Vagina (tissue), 2 donors: Measurements from ENCODE around the gene VASN. TPM values are rescaled to one million over a fixed set of nuclear protein-coding genes. Genes with fewer than 3 reads are reported as not detected.

Experiments
- DNase-seq, 2 donors: peaks; one replicate each; pipeline ENCODE4 v3.0.0-alpha.2; 2017; ENCODE audit errors: extremely low spot score in 2 of 2
- H3K27ac ChIP-seq: fragments of 200-600 bp; sonication (generic); one replicate; pipeline ENCODE4 v1.5.1; 2019
- H3K27me3 ChIP-seq: fragments of 200-600 bp; sonication (generic); one replicate; pipeline ENCODE4 v1.5.1; 2019
- H3K36me3 ChIP-seq, 2 donors: fragments of 200-600 bp; sonication (generic); one replicate each; pipeline ENCODE4 v1.5.1; 2017 to 2019
- H3K4me1 ChIP-seq: fragments of 200-600 bp; sonication (generic); one replicate; pipeline ENCODE4 v1.5.1; 2019
- H3K4me3 ChIP-seq, 2 donors: fragments of 200-600 bp; sonication (generic); 1 replicate in 1 of 2; 2 replicates in 1 of 2; pipeline ENCODE4 v1.5.1; 2016 to 2019
- H3K9me3 ChIP-seq: fragments of 200-600 bp; sonication (generic); one replicate; pipeline ENCODE4 v1.5.1; 2019
- POLR2A ChIP-seq, 2 donors: fragments of 450-650 bp; IDR thresholded peaks; one replicate each; pipeline ENCODE4 v1.6.1; 2017; ENCODE audit warnings: antibody characterized with exemption in 2 of 2, mild to moderate bottlenecking in 2 of 2, moderate library complexity in 2 of 2
- POLR2AphosphoS5 ChIP-seq, 2 donors: sonication (generic); formaldehyde crosslinking; IDR thresholded peaks; one replicate each; pipeline ENCODE4 v1.9.0; 2017; ENCODE audit warnings: antibody characterized with exemption in 2 of 2, mild to moderate bottlenecking in 2 of 2, low read depth in 1 of 2; ENCODE audit not compliant: insufficient read depth in 1 of 2
- intact Hi-C: fragments of 100-400 bp; cut with DNase I; formaldehyde crosslinking; loops from one replicate; pipeline ENCODE4 v1.15.1; 2023
- total RNA-seq: library from RNA; depleted of rRNA; stranded (reverse); fragments of >200 nt; gene quantifications from one replicate; pipeline ENCODE4 v1.2.3, GENCODE V29; 2016
- TF ChIP-seq, protein P1 (sequence below), 3 experiments: fragments of 450-650 bp in 2 of 3; fragments of 200-600 bp in 1 of 3; sonication (generic) in 1 of 3; IDR thresholded peaks; one replicate each; pipeline ENCODE4 v1.5.1; 2017 to 2019; ENCODE audit warnings: antibody characterized with exemption in 3 of 3, mild to moderate bottlenecking in 2 of 3, moderate library complexity in 2 of 3

Gene VASN
- total RNA-seq, 1 donor from 2014 or later: 37.6 TPM

DNA sequence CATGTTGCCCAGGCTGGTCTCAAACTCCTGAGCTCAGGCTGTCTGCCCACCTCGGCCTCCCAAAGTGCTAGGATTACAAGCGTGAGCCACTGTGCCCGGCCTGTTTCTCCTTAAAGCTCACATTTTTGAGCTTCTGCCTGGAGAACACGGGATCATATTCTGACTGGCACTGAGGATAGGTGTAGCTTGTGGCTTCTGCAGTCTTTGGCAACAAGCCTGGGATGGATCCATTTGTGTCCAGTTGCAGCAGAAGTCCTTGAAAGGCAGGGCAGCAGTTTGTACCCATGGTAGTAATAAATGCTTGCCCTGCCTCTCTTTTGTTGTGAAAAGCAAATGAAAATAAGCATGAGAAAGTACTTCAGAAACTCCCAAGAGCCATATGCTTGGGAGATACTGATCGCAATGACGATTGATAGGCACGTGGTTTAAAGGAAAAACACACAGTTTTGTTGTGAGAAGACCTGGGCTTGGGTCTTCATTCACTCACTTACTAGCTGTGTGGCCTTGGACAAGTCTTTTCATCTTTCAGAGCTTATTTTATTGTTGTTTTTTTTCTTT lies 47.8 kb downstream of the VASN start:
- Histone ChIP-seq H3K4me3 (no peak overlapping the region), H3K27me3 (no peaks in the 10 kb centered on the region), H3K9me3 (no peaks in the 10 kb centered on the region), H3K36me3 (no peaks in the 10 kb centered on the region), H3K27ac (no peak overlapping the region), H3K4me1 (peaks cover 16% of the 10 kb centered on the region)
- TF ChIP-seq, protein P1, sequence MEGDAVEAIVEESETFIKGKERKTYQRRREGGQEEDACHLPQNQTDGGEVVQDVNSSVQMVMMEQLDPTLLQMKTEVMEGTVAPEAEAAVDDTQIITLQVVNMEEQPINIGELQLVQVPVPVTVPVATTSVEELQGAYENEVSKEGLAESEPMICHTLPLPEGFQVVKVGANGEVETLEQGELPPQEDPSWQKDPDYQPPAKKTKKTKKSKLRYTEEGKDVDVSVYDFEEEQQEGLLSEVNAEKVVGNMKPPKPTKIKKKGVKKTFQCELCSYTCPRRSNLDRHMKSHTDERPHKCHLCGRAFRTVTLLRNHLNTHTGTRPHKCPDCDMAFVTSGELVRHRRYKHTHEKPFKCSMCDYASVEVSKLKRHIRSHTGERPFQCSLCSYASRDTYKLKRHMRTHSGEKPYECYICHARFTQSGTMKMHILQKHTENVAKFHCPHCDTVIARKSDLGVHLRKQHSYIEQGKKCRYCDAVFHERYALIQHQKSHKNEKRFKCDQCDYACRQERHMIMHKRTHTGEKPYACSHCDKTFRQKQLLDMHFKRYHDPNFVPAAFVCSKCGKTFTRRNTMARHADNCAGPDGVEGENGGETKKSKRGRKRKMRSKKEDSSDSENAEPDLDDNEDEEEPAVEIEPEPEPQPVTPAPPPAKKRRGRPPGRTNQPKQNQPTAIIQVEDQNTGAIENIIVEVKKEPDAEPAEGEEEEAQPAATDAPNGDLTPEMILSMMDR (IDR thresholded peaks at IDR 0.05): no peak
- TF ChIP-seq POLR2A (IDR thresholded peaks at IDR 0.05) (no peak), POLR2AphosphoS5 (IDR thresholded peaks at IDR 0.05; ENCODE audit: insufficient read depth in 1 of 2, low read depth in 1 of 2) (no peak)
- DNase-seq: no peak
- intact Hi-C loops: no loop called here

DNA sequence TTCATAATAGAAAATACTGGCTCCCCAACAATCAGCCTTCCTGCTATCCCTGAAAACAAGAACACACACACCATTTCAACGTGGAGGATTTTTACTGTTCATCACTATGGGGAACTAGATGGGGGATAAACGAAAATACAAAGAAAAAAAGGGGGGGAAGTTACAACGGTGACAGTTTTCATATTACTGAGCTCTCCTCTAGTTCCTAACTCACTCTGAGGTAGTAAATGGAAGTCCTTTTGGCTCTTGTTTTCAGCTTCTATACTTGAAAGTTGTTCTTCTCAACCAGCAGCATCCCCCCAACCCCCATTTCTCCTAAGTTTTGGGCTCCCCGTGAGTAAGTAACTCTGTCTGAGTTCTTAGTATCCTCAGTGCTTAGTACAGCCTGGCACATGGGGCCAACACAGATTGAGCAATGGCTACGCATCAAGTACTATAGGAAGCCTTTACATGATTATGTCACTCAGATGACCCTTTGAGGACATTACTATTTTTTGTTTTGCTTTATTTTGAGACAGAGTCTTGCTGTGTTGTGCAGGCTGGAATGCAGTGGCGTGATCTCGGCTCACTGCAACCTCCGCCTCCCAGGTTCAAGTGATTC lies 49.0 kb downstream of the VASN start:
- H3K9me3 ChIP-seq: no peaks in the 10 kb centered on the region
- no peaks in the 10 kb centered on the region for H3K27me3 ChIP-seq
- intact Hi-C loops: no loop called here
- peaks cover 12% of the 10 kb centered on the region for H3K4me1 ChIP-seq
- no peak overlapping the region for H3K4me3 ChIP-seq
- H3K36me3 ChIP-seq: no peaks in the 10 kb centered on the region
- no peak for DNase-seq
- H3K27ac ChIP-seq: no peak overlapping the region
- TF ChIP-seq, protein P1 (IDR thresholded peaks at IDR 0.05): no peak
- TF ChIP-seq POLR2A (IDR thresholded peaks at IDR 0.05) (no peak), POLR2AphosphoS5 (IDR thresholded peaks at IDR 0.05; ENCODE audit: insufficient read depth in 1 of 2, low read depth in 1 of 2) (no peak)

DNA sequence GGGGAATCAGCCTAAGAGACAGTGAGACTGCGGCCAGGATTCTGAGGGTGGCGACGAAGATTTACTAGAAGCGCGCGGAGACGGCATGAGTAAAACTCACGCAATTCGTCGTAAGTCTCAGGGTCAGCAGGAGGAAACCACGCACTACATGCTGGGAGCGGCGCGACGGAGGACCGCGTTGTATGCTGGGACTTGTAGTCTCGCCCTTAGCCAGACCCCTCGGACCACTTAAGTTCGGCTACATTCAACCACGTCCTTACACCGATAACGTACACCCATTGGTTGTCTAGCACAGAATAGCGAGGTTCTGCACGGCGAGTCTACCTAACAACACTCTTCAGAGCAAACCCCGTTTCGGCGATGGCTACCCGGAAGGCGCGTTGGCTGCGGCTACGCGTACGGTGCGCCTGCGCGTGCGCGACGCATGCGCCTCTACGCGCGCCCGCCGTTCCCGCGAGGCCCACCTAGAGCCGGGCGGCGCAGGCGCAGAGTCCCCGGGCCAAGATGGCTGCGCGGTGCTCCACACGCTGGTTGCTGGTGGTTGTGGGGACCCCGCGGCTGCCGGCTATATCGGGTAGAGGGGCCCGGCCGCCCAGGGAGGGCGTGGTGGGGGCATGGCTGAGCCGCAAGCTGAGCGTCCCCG lies 53.9 kb downstream of the VASN start, which contains the start of gene DNAJA3:
Gene DNAJA3, plus strand, starts transcription at position 491 of the 643 bp plus-strand sequence. Its CDS starts 14 bp downstream, at position 505.
- Histone ChIP-seq H3K9me3 (no peaks in the 10 kb centered on the region), H3K36me3 (no peaks in the 10 kb centered on the region), H3K4me3 (peak within 1 kb of the TSS; percentile 58 to 78), H3K4me1 (peaks cover 23% of the 10 kb centered on the region), H3K27ac (peak within 1 kb of the TSS; percentile 87), H3K27me3 (no peaks in the 10 kb centered on the region)
- TF ChIP-seq POLR2A (IDR thresholded peaks at IDR 0.05): peak in 1 of 2 donors; percentile 78
- TF ChIP-seq, protein P1 (IDR thresholded peaks at IDR 0.05): no peak
- TF ChIP-seq POLR2AphosphoS5 (IDR thresholded peaks at IDR 0.05; ENCODE audit: insufficient read depth in 1 of 2, low read depth in 1 of 2): peak; percentile 80 to 88
- peak in 1 of 2 donors; percentile 93 for DNase-seq
- intact Hi-C loops: no loop called here

DNA sequence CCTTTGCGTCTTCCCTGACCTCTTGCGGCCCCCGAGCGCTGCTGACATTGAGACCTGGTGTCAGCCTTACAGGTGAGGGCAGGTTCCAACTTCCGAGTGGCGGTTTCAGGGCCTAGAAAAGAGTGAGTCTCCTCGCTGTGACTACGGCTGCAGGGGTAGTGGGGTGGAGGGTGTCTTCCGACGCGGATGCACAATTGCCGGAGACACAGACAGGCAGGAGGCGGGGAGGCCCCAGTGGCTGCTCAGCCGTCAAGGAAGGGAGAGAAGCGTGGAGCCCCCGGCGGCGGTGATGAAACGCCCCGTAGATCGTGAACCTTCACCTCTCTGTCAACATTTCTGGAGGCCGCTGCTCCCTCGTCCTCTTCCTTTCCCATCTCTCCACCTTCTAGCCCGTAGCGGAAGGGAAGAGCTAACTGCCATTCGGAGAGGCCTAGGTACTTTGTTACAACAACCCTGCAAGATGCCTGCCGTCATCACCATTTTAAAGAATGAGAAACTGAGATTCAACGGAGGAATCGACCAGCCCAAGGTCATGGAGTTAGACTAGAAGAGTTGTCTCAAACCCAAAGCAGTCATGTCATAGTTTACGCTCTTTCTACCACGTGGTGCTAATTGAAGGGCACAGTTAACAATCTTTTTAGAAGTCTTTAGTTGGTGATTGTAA lies 54.5 kb downstream of the VASN start:
- intact Hi-C loops: no loop called here
- DNase-seq: no peak
- Histone ChIP-seq H3K27ac (peak overlapping the region; percentile 87), H3K4me3 (peak overlapping the region; percentile 58 to 78), H3K36me3 (peaks cover 0 to 2% of the 10 kb centered on the region in 2 donors), H3K27me3 (no peaks in the 10 kb centered on the region), H3K4me1 (peaks cover 23% of the 10 kb centered on the region), H3K9me3 (no peaks in the 10 kb centered on the region)
- TF ChIP-seq, protein P1 (IDR thresholded peaks at IDR 0.05): no peak
- TF ChIP-seq POLR2AphosphoS5 (IDR thresholded peaks at IDR 0.05; ENCODE audit: insufficient read depth in 1 of 2, low read depth in 1 of 2) (peak in 1 of 2 donors; percentile 12), POLR2A (IDR thresholded peaks at IDR 0.05) (no peak)
